GM19238 (cell line): ENCODE results near the gene ZNF622.
"Not testable (repeated sequence)": the region's sequence is repeated elsewhere in the genome, so short reads cannot be mapped to it uniquely, and the experiment has no call there.

Experiments
- DNase-seq: peaks from one replicate; pipeline ENCODE4 v3.0.0; 2011; ENCODE audit warnings: low spot score; ENCODE audit not compliant: insufficient read length

The ZNF622 gene

GRCh38 chr5:16480821-16481538, 15.4 kb upstream of the ZNF622 start:
- DNase-seq: no peak

- no peak for DNase-seq
Measured at GRCh38 chr5:16480144-16480543, 14.5 kb upstream of the ZNF622 start.

GRCh38 chr5:16477541-16477940, 11.9 kb upstream of the ZNF622 start:
- no peak for DNase-seq

GRCh38 chr5:16476417-16476816, 10.8 kb upstream of the ZNF622 start:
- DNase-seq: not testable (repeated sequence)

- DNase-seq: no peak
Measured at GRCh38 chr5:16471387-16471786, 5.8 kb upstream of the ZNF622 start.

GRCh38 chr5:16467363-16468219, 2.0 kb upstream of the ZNF622 start:
- DNase-seq: no peak

- DNase-seq: no peak
Measured at GRCh38 chr5:16464664-16465543, 696 bp downstream of the ZNF622 start.

GRCh38 chr5:16464231-16464630, 1.4 kb downstream of the ZNF622 start:
- DNase-seq: no peak

- DNase-seq: no peak
Measured at GRCh38 chr5:16461782-16462181, 3.8 kb downstream of the ZNF622 start.

GRCh38 chr5:16461026-16461425, 4.6 kb downstream of the ZNF622 start:
- no peak for DNase-seq

GRCh38 chr5:16459451-16459850, 6.1 kb downstream of the ZNF622 start:
- DNase-seq: no peak

GRCh38 chr5:16457853-16458252, 7.7 kb downstream of the ZNF622 start:
- DNase-seq: no peak

- DNase-seq: no peak
Measured at GRCh38 chr5:16457451-16457850, 8.1 kb downstream of the ZNF622 start.

GRCh38 chr5:16456103-16456832, 9.3 kb downstream of the ZNF622 start:
- DNase-seq: no peak

- DNase-seq: no peak
Measured at GRCh38 chr5:16455668-16456067, 9.9 kb downstream of the ZNF622 start.

GRCh38 chr5:16454686-16455085, 10.9 kb downstream of the ZNF622 start:
- DNase-seq: no peak

GRCh38 chr5:16453609-16454008, 12.0 kb downstream of the ZNF622 start:
- no peak for DNase-seq

- no peak for DNase-seq
Measured at GRCh38 chr5:16450163-16450562, 15.4 kb downstream of the ZNF622 start.

- no peak for DNase-seq
Measured at GRCh38 chr5:16446993-16447392, 18.6 kb downstream of the ZNF622 start.

- no peak for DNase-seq
Measured at GRCh38 chr5:16437977-16438376, 27.6 kb downstream of the ZNF622 start.

GRCh38 chr5:16436065-16436682, 29.4 kb downstream of the ZNF622 start:
- not testable (repeated sequence) for DNase-seq
